Measurements from ENCODE around the gene PSME3. TPM values are rescaled to one million over a fixed set of nuclear protein-coding genes. Genes with fewer than 3 reads are reported as not detected.
"Not testable (repeated sequence)": the region's sequence is repeated elsewhere in the genome, so short reads cannot be mapped to it uniquely, and the experiment has no call there.

Gene PSME3
- total RNA-seq, 1 experiment from 2014 or later, result 73.4 TPM

DNA sequence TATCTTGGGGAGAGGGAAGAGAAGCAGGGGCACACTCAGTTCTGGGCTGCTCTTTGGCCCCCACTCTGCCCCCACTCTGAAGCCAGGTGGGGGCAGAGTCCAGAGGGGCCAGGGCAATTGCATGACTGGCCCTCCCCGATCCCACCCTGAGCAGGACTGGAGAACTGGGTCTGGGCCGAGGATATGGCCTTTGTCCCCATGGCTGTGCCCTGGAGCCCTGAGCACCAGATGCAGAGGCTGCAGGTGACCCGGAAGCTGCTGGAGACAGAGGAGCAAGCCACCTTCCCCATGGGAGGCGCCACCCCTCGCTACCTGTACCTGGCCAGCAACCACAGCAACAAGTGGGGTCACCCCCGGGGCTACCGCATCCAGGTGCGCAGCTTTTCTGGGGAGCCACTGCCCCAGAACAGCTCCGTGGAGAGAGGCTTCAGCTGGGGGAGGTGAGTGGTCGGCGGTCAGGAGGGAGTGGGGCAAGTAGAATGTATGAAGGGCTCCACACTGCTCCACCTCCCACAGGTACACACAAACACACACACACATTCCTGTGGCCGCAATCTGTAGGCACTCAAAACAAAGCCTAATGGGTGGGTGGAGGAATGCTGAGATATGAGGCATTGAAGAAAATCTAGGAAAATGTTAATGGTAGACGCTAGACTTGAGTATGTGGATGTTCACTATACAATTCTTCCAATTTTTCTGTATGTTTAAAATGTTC is 39.2 kb downstream of the PSME3 start:
- no peak overlapping the region for H3K4me2 ChIP-seq (ENCODE audit: low read depth, low read length, poor library complexity, severe bottlenecking)
- no peak overlapping the region for H3K27ac ChIP-seq (ENCODE audit: low read length)
- no peaks in the 10 kb centered on the region for H3K36me3 ChIP-seq (ENCODE audit: insufficient read depth, low read length)
- no peaks in the 10 kb centered on the region for H3K4me1 ChIP-seq (ENCODE audit: low read length)
- H3K79me2 ChIP-seq (ENCODE audit: low read length), result no peaks in the 10 kb centered on the region
- DNase-seq, result no peak
- H3K9me3 ChIP-seq (ENCODE audit: low read length), result no peaks in the 10 kb centered on the region
- no peak overlapping the region for H3K4me3 ChIP-seq (ENCODE audit: low read length)
- H4K20me1 ChIP-seq (ENCODE audit: insufficient read depth, low read depth, low read length), result no peaks in the 10 kb centered on the region
- no peak overlapping the region for H3K9ac ChIP-seq (ENCODE audit: low read length)
- no peak overlapping the region for H2AFZ ChIP-seq (ENCODE audit: low read length)
- no peaks in the 10 kb centered on the region for H3K27me3 ChIP-seq (ENCODE audit: low read length)
- no peaks in the 10 kb centered on the region for H3K9me2 ChIP-seq (replicated peaks; ENCODE audit: insufficient read depth, low read length)

DNA sequence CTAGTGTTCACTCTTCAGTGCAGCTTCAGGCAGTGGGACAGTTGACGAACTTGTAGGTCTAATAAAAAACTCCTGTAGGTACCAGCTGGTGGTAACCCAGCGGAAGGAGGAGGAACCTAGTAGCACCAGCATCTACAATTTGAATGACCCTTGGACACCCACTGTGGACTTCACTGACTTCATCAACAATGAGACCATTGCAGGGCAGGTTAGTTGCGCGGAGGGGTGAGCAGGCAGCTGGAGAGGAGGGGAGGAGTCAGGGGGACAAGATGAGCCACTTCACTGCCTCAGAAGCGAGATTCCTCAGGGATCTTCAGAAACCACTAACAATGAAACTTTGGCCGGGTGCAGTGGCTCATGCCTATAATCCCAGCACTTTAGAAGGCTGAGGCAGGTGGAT is 40.1 kb downstream of the PSME3 start:
- Histone ChIP-seq H3K27ac (ENCODE audit: low read length) (no peak overlapping the region), H3K27me3 (ENCODE audit: low read length) (no peaks in the 10 kb centered on the region), H3K79me2 (ENCODE audit: low read length) (no peaks in the 10 kb centered on the region)

DNA sequence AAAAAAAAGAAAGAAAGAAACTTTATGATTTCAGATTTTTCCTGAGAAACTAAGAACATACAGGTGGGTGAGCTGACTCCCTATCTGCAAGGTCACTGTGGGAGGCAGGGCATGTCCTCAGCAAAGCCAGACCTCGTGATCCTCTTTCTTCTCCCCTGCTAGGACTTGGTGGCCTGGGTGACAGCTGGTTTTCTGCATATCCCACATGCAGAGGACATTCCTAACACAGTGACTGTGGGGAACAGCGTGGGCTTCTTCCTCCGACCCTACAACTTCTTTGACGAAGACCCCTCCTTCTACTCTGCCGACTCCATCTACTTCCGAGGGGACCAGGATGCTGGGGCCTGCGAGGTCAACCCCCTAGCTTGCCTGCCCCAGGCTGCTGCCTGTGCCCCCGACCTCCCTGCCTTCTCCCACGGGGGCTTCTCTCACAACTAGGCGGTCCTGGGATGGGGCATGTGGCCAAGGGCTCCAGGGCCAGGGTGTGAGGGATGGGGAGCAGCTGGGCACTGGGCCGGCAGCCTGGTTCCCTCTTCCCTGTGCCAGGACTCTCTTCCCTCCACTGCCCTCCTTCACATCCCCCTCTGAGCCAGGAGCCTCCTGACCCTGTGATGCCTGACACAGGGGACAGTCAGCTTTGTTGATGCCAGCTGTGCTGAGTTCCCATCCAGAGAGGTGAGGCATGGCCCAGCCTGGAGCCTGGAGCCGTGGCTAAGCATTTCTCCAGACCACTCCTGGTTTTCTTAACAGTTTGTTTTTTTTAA is 40.9 kb downstream of the PSME3 start:
- not testable (repeated sequence) for H3K4me1 ChIP-seq (ENCODE audit: low read length); H3K4me2 ChIP-seq (ENCODE audit: low read depth, low read length, poor library complexity, severe bottlenecking); DNase-seq; H3K9me3 ChIP-seq (ENCODE audit: low read length); H3K9me2 ChIP-seq (replicated peaks; ENCODE audit: insufficient read depth, low read length); H3K36me3 ChIP-seq (ENCODE audit: insufficient read depth, low read length); H3K4me3 ChIP-seq (ENCODE audit: low read length); H3K27ac ChIP-seq (ENCODE audit: low read length); H2AFZ ChIP-seq (ENCODE audit: low read length); H3K79me2 ChIP-seq (ENCODE audit: low read length); H3K9ac ChIP-seq (ENCODE audit: low read length); H4K20me1 ChIP-seq (ENCODE audit: insufficient read depth, low read depth, low read length); H3K27me3 ChIP-seq (ENCODE audit: low read length)

More for the DNA sequence above, 40.1 kb downstream of the PSME3 start:
- Histone ChIP-seq H3K9ac (ENCODE audit: low read length) (no peak overlapping the region), H3K4me2 (ENCODE audit: low read depth, low read length, poor library complexity, severe bottlenecking) (no peak overlapping the region), H3K9me2 (replicated peaks; ENCODE audit: insufficient read depth, low read length) (no peaks in the 10 kb centered on the region), H3K36me3 (ENCODE audit: insufficient read depth, low read length) (no peaks in the 10 kb centered on the region), H4K20me1 (ENCODE audit: insufficient read depth, low read depth, low read length) (no peaks in the 10 kb centered on the region), H3K4me1 (ENCODE audit: low read length) (peaks cover 7% of the 10 kb centered on the region), H2AFZ (ENCODE audit: low read length) (no peak overlapping the region), H3K9me3 (ENCODE audit: low read length) (no peaks in the 10 kb centered on the region), H3K4me3 (ENCODE audit: low read length) (no peak overlapping the region)
- no peak for DNase-seq

DNA sequence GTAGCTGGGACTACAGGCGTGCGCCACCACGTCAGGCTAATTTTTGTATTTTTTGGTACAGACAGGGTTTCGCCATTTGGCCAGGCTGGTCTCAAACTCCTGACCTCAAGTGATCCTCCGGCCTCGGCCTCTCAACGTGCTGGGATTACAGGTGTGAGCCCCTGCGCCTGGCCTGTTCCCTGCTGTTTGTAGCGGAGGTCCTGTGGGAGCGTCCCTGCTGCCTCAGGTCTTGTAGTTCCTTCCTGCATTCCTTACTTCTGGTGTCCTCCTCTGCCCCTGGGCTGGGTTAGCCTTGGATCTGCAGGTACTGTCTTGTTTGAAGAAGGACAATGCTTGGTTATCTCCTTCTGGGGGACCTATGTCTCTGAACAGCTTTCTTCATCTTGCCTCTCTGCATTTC is 43.8 kb downstream of the PSME3 start:
- H3K4me3 ChIP-seq (ENCODE audit: low read length), result no peak overlapping the region
- H3K4me2 ChIP-seq (ENCODE audit: low read depth, low read length, poor library complexity, severe bottlenecking), result no peak overlapping the region
- H4K20me1 ChIP-seq (ENCODE audit: insufficient read depth, low read depth, low read length), result no peaks in the 10 kb centered on the region
- H3K36me3 ChIP-seq (ENCODE audit: insufficient read depth, low read length), result no peaks in the 10 kb centered on the region
- H3K27me3 ChIP-seq (ENCODE audit: low read length), result no peaks in the 10 kb centered on the region
- DNase-seq, result no peak
- peaks cover 9% of the 10 kb centered on the region for H3K4me1 ChIP-seq (ENCODE audit: low read length)
- no peaks in the 10 kb centered on the region for H3K9me2 ChIP-seq (replicated peaks; ENCODE audit: insufficient read depth, low read length)
- H3K79me2 ChIP-seq (ENCODE audit: low read length), result no peaks in the 10 kb centered on the region
- no peak overlapping the region for H3K9ac ChIP-seq (ENCODE audit: low read length)
- no peaks in the 10 kb centered on the region for H3K9me3 ChIP-seq (ENCODE audit: low read length)
- H3K27ac ChIP-seq (ENCODE audit: low read length), result no peak overlapping the region
- no peak overlapping the region for H2AFZ ChIP-seq (ENCODE audit: low read length)

DNA sequence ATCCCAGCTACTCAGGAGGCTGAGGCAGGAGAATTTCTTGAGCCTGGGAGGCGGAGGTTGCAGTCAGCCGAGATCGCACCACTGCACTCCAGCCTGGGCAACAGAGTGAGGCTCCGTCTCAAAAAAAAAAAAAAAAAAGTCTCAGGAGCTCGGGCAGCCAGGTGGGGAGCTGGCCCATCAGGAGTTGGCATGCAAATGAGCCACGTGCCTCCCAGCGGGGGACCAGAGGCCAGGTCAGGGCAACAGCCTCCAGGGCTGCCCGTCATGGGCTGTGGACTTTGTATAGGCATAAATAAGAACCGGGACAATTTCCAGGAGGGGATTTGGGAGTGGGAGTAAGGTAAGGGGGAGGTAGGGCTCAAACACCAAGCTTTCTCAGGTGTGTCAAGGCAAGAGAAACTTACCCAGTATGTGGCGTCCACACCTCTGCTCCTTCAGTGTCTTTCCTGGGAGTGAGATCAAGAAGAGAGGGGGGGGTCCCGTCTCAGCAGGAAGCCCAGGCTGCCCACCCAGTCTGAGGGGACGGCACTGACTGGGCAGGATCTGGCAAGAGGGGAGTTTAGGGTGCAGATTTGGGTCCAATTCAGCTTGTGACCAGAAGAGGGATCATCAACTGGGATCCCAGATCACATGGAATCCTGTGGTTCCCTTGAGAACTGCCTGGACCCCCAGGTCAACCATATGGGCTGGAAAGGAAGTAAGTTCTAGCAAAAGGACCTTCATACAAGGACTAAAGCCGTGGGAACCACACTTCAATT is 45.1 kb downstream of the PSME3 start:
- Histone ChIP-seq H3K9me2 (replicated peaks; ENCODE audit: insufficient read depth, low read length) (no peaks in the 10 kb centered on the region), H3K27ac (ENCODE audit: low read length) (no peak overlapping the region), H3K9ac (ENCODE audit: low read length) (no peak overlapping the region), H3K27me3 (ENCODE audit: low read length) (no peaks in the 10 kb centered on the region), H3K4me2 (ENCODE audit: low read depth, low read length, poor library complexity, severe bottlenecking) (no peak overlapping the region), H3K9me3 (ENCODE audit: low read length) (no peaks in the 10 kb centered on the region), H2AFZ (ENCODE audit: low read length) (no peak overlapping the region), H3K4me1 (ENCODE audit: low read length) (peaks cover 9% of the 10 kb centered on the region), H3K79me2 (ENCODE audit: low read length) (no peaks in the 10 kb centered on the region), H3K36me3 (ENCODE audit: insufficient read depth, low read length) (no peaks in the 10 kb centered on the region), H3K4me3 (ENCODE audit: low read length) (no peak overlapping the region), H4K20me1 (ENCODE audit: insufficient read depth, low read depth, low read length) (no peaks in the 10 kb centered on the region)
- DNase-seq, result peak; percentile 57

GRCh38 chr17:42878924-42879595 is 45.9 kb downstream of the PSME3 start:
- Histone ChIP-seq H3K4me1 (ENCODE audit: low read length) (peaks cover 9% of the 10 kb centered on the region), H3K9ac (ENCODE audit: low read length) (no peak overlapping the region), H3K4me2 (ENCODE audit: low read depth, low read length, poor library complexity, severe bottlenecking) (no peak overlapping the region), H4K20me1 (ENCODE audit: insufficient read depth, low read depth, low read length) (no peaks in the 10 kb centered on the region), H3K27me3 (ENCODE audit: low read length) (no peaks in the 10 kb centered on the region), H3K9me3 (ENCODE audit: low read length) (no peaks in the 10 kb centered on the region), H3K27ac (ENCODE audit: low read length) (no peak overlapping the region), H3K4me3 (ENCODE audit: low read length) (no peak overlapping the region), H3K9me2 (replicated peaks; ENCODE audit: insufficient read depth, low read length) (no peaks in the 10 kb centered on the region), H3K79me2 (ENCODE audit: low read length) (no peaks in the 10 kb centered on the region), H2AFZ (ENCODE audit: low read length) (no peak overlapping the region), H3K36me3 (ENCODE audit: insufficient read depth, low read length) (no peaks in the 10 kb centered on the region)
- DNase-seq, result no peak

- Histone ChIP-seq H4K20me1 (ENCODE audit: insufficient read depth, low read depth, low read length) (no peaks in the 10 kb centered on the region), H3K4me2 (ENCODE audit: low read depth, low read length, poor library complexity, severe bottlenecking) (no peak overlapping the region), H3K9me3 (ENCODE audit: low read length) (no peaks in the 10 kb centered on the region), H3K79me2 (ENCODE audit: low read length) (no peaks in the 10 kb centered on the region), H3K4me3 (ENCODE audit: low read length) (no peak overlapping the region), H2AFZ (ENCODE audit: low read length) (no peak overlapping the region), H3K27ac (ENCODE audit: low read length) (no peak overlapping the region), H3K27me3 (ENCODE audit: low read length) (no peaks in the 10 kb centered on the region), H3K9ac (ENCODE audit: low read length) (no peak overlapping the region), H3K4me1 (ENCODE audit: low read length) (peaks cover 9% of the 10 kb centered on the region), H3K36me3 (ENCODE audit: insufficient read depth, low read length) (no peaks in the 10 kb centered on the region), H3K9me2 (replicated peaks; ENCODE audit: insufficient read depth, low read length) (no peaks in the 10 kb centered on the region)
- DNase-seq, result no peak
These were observed 46.4 kb downstream of the PSME3 start for GRCh38 chr17:42879596-42879985.
